Limb (tissue), 2 donors: ENCODE data around the gene CHST1.

Experiments
- DNase-seq, 2 donors: peaks; one replicate each; pipeline ENCODE4 v3.0.0-alpha.2; 2016; ENCODE audit errors: extremely low spot score in 2 of 2

Gene CHST1, protein sequence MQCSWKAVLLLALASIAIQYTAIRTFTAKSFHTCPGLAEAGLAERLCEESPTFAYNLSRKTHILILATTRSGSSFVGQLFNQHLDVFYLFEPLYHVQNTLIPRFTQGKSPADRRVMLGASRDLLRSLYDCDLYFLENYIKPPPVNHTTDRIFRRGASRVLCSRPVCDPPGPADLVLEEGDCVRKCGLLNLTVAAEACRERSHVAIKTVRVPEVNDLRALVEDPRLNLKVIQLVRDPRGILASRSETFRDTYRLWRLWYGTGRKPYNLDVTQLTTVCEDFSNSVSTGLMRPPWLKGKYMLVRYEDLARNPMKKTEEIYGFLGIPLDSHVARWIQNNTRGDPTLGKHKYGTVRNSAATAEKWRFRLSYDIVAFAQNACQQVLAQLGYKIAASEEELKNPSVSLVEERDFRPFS

GRCh38 chr11:45665206-45665932, at the start of gene CHST1:
Gene CHST1, minus strand, starts transcription at chr11:45665622. Its CDS starts 14,699 bp downstream, at chr11:45650923.
- DNase-seq, result peak in 1 of 2 donors; percentile 76

GRCh38 chr11:45713573-45713972, 48.2 kb upstream of the CHST1 start:
- DNase-seq, result no peak

DNA sequence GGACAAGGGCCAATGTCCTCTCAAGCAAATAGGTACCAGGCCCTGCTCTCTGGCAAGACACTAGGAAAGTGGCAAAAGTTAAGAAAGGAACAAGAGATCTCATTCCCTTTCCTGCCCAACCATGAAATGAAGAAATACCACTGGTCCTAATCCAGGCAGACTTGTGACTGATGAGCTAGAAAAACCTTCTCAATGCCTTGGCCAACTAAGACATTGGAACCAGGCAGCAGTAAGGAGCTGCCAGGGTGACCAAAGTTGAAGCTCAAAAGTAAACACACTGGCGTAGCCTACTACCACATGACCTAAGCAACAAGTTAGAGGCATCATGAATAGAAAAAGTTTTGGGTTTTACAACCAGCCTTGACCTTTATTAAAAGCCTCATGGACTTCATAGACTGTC, 45.1 kb upstream of the CHST1 start:
- no peak for DNase-seq

- no peak for DNase-seq
Measured at GRCh38 chr11:45708887-45709663, 43.7 kb upstream of the CHST1 start.

DNA sequence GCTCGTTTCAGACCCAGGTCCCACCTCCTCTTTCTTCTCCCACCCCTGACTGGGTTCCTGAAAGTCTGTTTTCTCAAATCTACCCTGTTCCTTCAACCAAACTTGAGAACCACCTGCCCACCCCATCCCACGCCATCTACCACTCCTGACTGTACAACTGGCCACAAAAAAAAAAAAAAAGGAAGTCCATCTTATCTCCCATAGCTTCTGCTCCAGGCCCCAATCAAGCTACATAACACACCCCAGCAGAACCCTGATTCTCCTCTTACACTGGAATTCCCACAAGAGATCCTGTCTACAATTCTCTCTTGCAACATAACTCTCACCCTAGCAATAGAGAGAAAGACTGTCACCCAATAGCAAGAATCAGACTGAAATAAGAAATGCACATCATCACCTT, 39.2 kb upstream of the CHST1 start:
- no peak for DNase-seq

DNA sequence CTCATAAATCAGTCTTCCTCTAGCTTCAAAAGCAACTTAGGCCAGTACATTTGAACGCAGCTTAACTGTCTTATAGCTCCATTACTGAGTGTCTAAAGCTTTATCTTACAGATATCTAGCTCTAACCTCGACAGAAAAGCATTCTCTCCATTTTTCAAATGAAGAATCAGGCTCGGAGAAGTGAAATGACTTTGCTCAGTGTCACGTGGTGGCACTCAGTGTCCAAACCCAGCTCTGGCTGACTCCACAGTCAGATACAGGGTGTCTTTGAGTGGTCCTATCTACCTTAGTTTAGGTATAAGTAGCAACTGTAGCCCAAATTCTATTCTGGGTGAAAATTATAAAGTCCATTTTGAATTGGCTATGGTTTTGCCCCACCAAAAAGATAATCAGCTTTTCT, 38.7 kb upstream of the CHST1 start:
- DNase-seq, result no peak

GRCh38 chr11:45702511-45702910, 37.1 kb upstream of the CHST1 start:
- no peak for DNase-seq

GRCh38 chr11:45698777-45699497, 33.5 kb upstream of the CHST1 start:
- no peak for DNase-seq

DNA sequence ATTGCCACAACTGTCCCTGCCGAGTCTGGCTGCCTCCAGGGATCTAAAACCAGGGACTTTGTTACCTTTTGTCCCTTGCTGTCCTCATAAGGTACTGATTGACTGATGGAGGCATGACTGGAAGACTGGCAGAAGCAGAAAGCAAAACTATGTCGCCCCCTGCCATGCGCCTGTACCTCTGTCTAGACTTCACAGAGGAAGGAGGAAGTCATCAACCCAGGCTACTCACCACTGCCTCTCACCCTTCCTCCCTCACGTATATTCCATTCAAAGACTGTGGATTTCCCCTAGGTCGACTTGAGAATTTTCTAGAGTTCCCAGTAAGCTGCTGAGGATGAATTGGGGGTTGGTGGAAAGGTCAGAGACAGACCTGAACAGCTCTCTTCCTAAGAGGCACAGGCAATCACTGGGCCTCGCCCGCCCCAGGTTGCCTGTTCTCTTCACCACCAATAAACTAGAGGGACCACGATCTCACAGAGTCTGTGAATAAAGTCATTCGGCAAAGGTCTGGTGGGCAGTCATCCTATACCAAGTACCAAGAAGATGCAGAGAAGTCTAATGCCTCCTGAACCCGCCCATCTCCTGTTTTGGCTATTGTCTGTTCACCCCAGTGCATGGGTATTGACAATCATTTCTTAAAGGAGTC, 27.5 kb upstream of the CHST1 start:
- DNase-seq, result no peak

DNA sequence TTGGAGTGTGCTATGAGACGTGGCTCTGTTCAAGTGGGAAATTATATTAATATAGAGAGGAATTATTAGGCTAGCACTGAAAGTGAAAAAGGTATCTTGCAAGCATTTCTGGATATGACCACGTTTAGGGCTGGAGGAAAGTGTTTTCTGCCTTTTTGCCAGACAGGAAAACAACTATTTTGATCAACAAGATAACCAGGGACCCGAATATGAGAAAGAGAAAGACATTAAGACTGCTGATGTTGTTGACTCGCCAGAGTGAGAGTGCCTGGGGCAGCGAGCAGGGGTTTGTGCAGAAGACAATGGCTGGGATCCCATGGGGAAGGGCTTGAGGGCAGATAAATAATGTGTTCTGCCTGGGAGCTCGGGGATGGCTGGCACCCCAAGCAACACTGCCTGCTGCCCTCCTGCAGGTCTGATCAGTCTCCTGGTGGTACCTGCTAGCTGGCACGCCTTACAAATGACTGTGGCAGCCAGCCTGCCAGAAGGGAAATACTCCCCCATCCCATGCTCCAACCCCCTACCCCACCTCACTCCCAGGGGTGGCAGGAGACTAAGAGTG, 23.1 kb upstream of the CHST1 start:
- DNase-seq, result no peak

DNA sequence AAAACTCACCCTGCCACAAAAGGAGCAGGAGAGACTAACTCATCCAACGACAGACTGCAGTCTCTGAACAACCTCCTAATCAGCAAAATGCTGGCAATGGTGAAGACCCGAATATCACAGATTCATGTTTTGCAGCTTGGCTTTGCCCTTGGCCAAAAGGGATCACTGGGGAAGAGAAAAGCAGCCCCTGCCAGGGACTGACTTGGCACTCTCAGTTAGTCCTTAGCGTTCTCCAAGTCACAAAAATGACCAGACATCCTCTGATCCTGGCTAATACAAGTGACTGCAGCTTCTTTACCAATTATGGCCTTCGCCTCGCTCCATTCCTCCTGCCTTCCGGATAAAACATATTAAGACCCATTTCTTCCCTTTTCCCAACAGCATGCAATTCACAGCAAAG, 22.4 kb upstream of the CHST1 start:
- DNase-seq, result no peak

- no peak for DNase-seq
Measured at GRCh38 chr11:45685964-45686537, 20.6 kb upstream of the CHST1 start.

GRCh38 chr11:45684440-45684839, 19.0 kb upstream of the CHST1 start:
- no peak for DNase-seq

DNA sequence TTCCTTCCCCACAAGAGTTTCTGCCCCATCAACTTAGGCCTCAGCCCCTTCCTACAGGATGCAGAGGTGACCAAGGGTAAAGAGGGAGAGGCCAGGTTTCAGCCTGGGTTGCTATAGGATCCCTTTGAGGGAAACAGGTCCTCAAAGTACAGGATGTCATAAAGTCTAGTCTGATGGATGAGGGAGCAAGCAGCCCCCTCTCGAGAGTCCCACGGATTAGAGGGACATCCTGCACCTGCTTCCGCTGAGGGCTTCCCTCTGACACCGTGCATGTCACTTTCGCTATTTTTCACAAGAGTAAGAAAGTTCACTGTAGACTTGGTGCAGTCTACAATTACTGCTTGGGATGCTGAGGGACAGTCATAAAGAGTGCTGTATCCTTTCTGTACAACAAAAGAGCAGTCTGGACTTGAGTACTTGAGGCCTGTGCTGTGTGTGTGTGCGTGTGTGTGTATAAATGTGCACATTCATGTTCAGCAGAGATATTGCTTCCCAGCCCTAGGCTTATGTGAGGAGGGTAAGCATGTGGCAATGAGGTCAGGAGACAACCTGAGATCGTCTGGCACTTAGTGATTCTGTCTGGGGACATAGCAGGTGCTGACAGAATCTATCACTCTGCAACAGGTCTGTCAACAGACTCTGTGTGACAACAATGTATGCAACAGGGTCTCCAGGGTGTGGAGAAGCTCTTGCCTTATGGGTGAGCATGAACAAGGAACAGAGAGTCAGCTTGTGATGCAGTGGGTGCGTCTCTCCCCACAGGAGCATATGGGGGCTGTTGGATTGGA, 18.0 kb upstream of the CHST1 start:
- DNase-seq, result no peak

DNA sequence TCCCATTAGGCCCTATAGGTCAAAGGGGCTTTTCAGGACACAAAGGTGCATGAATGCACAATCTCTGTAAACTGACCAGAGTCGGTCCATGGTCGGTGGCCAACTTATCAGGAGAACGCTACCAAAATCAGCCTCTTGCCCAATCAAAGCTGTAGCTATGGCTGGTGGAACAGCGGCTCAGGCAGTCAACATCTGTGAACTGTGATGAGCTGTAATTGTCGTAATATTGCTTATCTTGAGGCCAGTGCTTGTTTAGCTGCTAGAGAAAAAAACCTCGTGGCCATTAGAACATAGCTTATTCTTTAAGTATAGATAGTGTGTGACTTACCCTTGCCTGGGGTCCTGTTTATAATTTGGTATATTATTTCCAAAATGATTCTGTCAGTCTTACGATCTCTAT, 14.4 kb upstream of the CHST1 start:
- no peak for DNase-seq

DNA sequence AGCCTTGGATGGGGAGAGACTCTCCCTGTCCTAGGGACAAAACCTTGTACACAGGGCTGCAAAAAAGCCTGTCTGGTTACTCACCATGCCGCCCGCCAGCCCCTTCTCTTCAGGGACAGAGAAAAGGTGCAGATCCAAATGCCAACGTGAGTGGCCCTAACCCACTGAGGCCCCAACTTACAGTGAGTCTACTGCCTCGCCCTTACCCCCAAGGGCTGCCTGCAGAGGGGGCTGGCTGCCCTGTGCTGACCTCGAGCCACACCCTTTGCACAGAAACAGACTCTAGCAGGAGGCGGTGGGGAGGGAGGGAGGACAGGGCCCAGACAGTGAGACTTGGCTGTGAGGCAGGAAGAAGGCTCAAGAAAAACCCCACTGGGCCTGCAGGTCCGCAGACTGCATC, 13.6 kb upstream of the CHST1 start:
- DNase-seq, result no peak

- DNase-seq, result no peak
Measured at GRCh38 chr11:45677770-45678512, 12.5 kb upstream of the CHST1 start.

GRCh38 chr11:45676522-45677095, 11.2 kb upstream of the CHST1 start:
- no peak for DNase-seq
